Naive thymus-derived CD4-positive, alpha-beta T cell (primary cell): ENCODE measurements around the gene TRIM31. TPM values are rescaled to one million over a fixed set of nuclear protein-coding genes. Genes with fewer than 3 reads are reported as not detected.

Experiments
- ATAC-seq: fragments of 150-1000 bp; cut with Tn5 transposase; 2 replicates; pipeline ENCODE4 v1.10.0; 2021; ENCODE audit warnings: mild to moderate bottlenecking, moderate library complexity
- CTCF ChIA-PET: fragments of 350-600 bp; sonication (Branson Sonifier 250); formaldehyde crosslinking; loops from one replicate; lab custom pipeline; 2021; ENCODE audit warnings: antibody characterized with exemption; lab: Charles Lee
- POLR2A ChIA-PET: fragments of 350-600 bp; sonication (Branson Sonifier 250); formaldehyde crosslinking; loops from one replicate; lab custom pipeline; 2021; ENCODE audit warnings: antibody characterized with exemption, inconsistent platforms; lab: Charles Lee
- DNase-seq, 9 donors: peaks; one replicate each; pipeline versions ENCODE4 v3.0.0 to v3.0.0-alpha.2; 2020 to 2022; ENCODE audit warnings: mixed read lengths in 1 of 9
- H3K27ac ChIP-seq: one replicate; pipeline ENCODE4 v1.7.0; 2013; ENCODE audit warnings: mild to moderate bottlenecking, low read depth, low read length, moderate library complexity
- H3K27me3 ChIP-seq, 2 donors: one replicate each; pipeline ENCODE4 v1.7.0; 2013; ENCODE audit warnings: low read length in 2 of 2, mild to moderate bottlenecking in 2 of 2, moderate library complexity in 2 of 2; ENCODE audit not compliant: control insufficient read depth in 2 of 2, insufficient read depth in 2 of 2
- H3K36me3 ChIP-seq, 3 experiments: 1 replicate in 2 of 3; 2 replicates in 1 of 3; pipeline ENCODE4 v1.7.0; 2013; ENCODE audit warnings: low read length in 3 of 3, mild to moderate bottlenecking in 3 of 3, moderate library complexity in 1 of 3; ENCODE audit not compliant: insufficient read depth in 3 of 3, control insufficient read depth in 2 of 3
- H3K4me1 ChIP-seq, 2 donors: one replicate each; pipeline ENCODE4 v1.7.0; 2013; ENCODE audit warnings: low read length in 2 of 2, mild to moderate bottlenecking in 2 of 2, moderate library complexity in 1 of 2; ENCODE audit not compliant: control insufficient read depth in 2 of 2, insufficient read depth in 2 of 2
- H3K4me3 ChIP-seq: 2 replicates; pipeline ENCODE4 v1.7.0; 2013; ENCODE audit warnings: mild to moderate bottlenecking, low read length
- H3K9me3 ChIP-seq, 3 experiments: 1 replicate in 2 of 3; 2 replicates in 1 of 3; pipeline ENCODE4 v1.7.0; 2013; ENCODE audit warnings: low read length in 3 of 3; ENCODE audit not compliant: control insufficient read depth in 2 of 3
- H3K27ac Mint-ChIP-seq, 9 donors: one replicate each; pipeline ENCODE4 v1.8.0; 2020 to 2022; ENCODE audit warnings: mixed read lengths in 9 of 9, mild to moderate bottlenecking in 8 of 9, moderate library complexity in 5 of 9, inconsistent platforms in 2 of 9
- H3K27me3 Mint-ChIP-seq, 5 donors: one replicate each; pipeline ENCODE4 v1.8.0; 2021 to 2022; ENCODE audit warnings: mixed read lengths in 5 of 5, mild to moderate bottlenecking in 1 of 5
- H3K36me3 Mint-ChIP-seq, 5 donors: one replicate each; pipeline ENCODE4 v1.8.0; 2020 to 2022; ENCODE audit warnings: mixed read lengths in 5 of 5, mild to moderate bottlenecking in 3 of 5, inconsistent platforms in 1 of 5
- H3K4me1 Mint-ChIP-seq, 7 donors: one replicate each; pipeline ENCODE4 v1.8.0; 2020 to 2022; ENCODE audit warnings: mixed read lengths in 7 of 7, mild to moderate bottlenecking in 3 of 7, inconsistent platforms in 1 of 7
- H3K4me3 Mint-ChIP-seq, 10 donors: one replicate each; pipeline ENCODE4 v1.8.0; 2020 to 2022; ENCODE audit warnings: mild to moderate bottlenecking in 10 of 10, mixed read lengths in 10 of 10, moderate library complexity in 6 of 10, inconsistent platforms in 2 of 10
- H3K9me3 Mint-ChIP-seq, 11 donors: one replicate each; pipeline ENCODE4 v1.8.0; 2020 to 2022; ENCODE audit warnings: mixed read lengths in 11 of 11, mild to moderate bottlenecking in 4 of 11, inconsistent platforms in 1 of 11, moderate library complexity in 1 of 11
- intact Hi-C, 2 donors: fragments of 100-400 bp; cut with micrococcal nuclease; formaldehyde crosslinking; loops; one replicate each; pipeline ENCODE4 v1.15.1; 2023
- polyA plus RNA-seq, 2 donors: library from polyadenylated mRNA; unstranded; fragments of 300-500 nt; fragmentation: Illumina TruSeq; gene quantifications; one replicate each; pipeline ENCODE4 v1.2.3, GENCODE V29; 2021
- total RNA-seq, 6 experiments: library from RNA in 5 of 6; stranded (reverse) in 5 of 6; gene quantifications; 1 replicate in 5 of 6; 2 replicates in 1 of 6; pipeline ENCODE4 v1.2.3 and lab custom pipeline; 2021 to 2026

Gene TRIM31
- total and polyA plus RNA-seq, 7 experiments from 2014 or later = 0.32 to 0.59 (median 0.32) TPM; not detected in 4

- H3K36me3 Mint-ChIP-seq = no peaks in the 10 kb centered on the region
- ChIA-PET CTCF (interaction anchor here (8.5 kb wide), 1 partner anchor 33 kb away, joined by 170 read pairs; no protein-coding TSS in a partner anchor), POLR2A (no interaction called here)
- intact Hi-C loops = no loop called here
- peaks cover 25 to 72% (median 43%) of the 10 kb centered on the region in 5 donors for H3K27me3 Mint-ChIP-seq
- Histone ChIP-seq H3K27me3 (peaks cover 0 to 3% of the 10 kb centered on the region in 2 donors), H3K9me3 (no peaks in the 10 kb centered on the region), H3K4me3 (no peak overlapping the region), H3K36me3 (no peaks in the 10 kb centered on the region), H3K4me1 (no peaks in the 10 kb centered on the region), H3K27ac (no peak overlapping the region)
- no peak overlapping the region for H3K27ac Mint-ChIP-seq
- DNase-seq = no peak
- H3K9me3 Mint-ChIP-seq = peaks cover 0 to 2% (median 0%) of the 10 kb centered on the region in 11 donors
- H3K4me3 Mint-ChIP-seq = no peak overlapping the region
- peaks cover 0 to 8% (median 0%) of the 10 kb centered on the region in 7 donors for H3K4me1 Mint-ChIP-seq
- no peak for ATAC-seq
These were observed 23.8 kb upstream of the TRIM31 start for GRCh38 chr6:30136570-30137286.

- H3K27me3 ChIP-seq = peaks cover 0 to 3% of the 10 kb centered on the region in 2 donors
- no peaks in the 10 kb centered on the region for H3K9me3 ChIP-seq
- peaks cover 25 to 72% (median 44%) of the 10 kb centered on the region in 5 donors for H3K27me3 Mint-ChIP-seq
- no peaks in the 10 kb centered on the region for H3K36me3 ChIP-seq
- H3K9me3 Mint-ChIP-seq = peaks cover 0 to 2% (median 0%) of the 10 kb centered on the region in 11 donors
- H3K36me3 Mint-ChIP-seq = no peaks in the 10 kb centered on the region
- ChIA-PET POLR2A (no interaction called here), CTCF (interaction anchor here (0.9 to 8.5 kb wide), 2 partner anchors 32 to 53 kb away, joined by 3 to 170 read pairs; no protein-coding TSS in a partner anchor)
- H3K27ac Mint-ChIP-seq = no peak within 1 kb of the TSS
- no peak within 1 kb of the TSS for H3K4me3 ChIP-seq
- no peak within 1 kb of the TSS for H3K4me3 Mint-ChIP-seq
- H3K4me1 Mint-ChIP-seq = peaks cover 2 to 12% (median 4%) of the 10 kb centered on the region in 7 donors
- intact Hi-C loops = no loop called here
- ATAC-seq (no peak), DNase-seq (no peak)
- H3K4me1 ChIP-seq = peaks cover 0 to 2% of the 10 kb centered on the region in 2 donors
- no peak within 1 kb of the TSS for H3K27ac ChIP-seq
These were observed 22.9 kb upstream of the TRIM31 start, which contains the start of gene TRIM40 for GRCh38 chr6:30135757-30136156. TRIM40 (plus strand) TSS chr6:30136140; CDS start chr6:30137037, 897 bp downstream.

GRCh38 chr6:30135147-30135546, 22.3 kb upstream of the TRIM31 start:
- peaks cover 24 to 73% (median 47%) of the 10 kb centered on the region in 5 donors for H3K27me3 Mint-ChIP-seq
- ATAC-seq = no peak
- CTCF ChIA-PET = interaction anchor here (0.9 to 8.5 kb wide), 2 partner anchors 31 to 54 kb away, joined by 3 to 170 read pairs; no protein-coding TSS in a partner anchor

GRCh38 chr6:30131947-30132497, 19.1 kb upstream of the TRIM31 start:
- Mint-ChIP-seq H3K9me3 (no peaks in the 10 kb centered on the region), H3K4me1 (peaks cover 3 to 26% (median 6%) of the 10 kb centered on the region in 7 donors), H3K27me3 (peaks cover 55 to 78% (median 65%) of the 10 kb centered on the region in 5 donors), H3K36me3 (no peaks in the 10 kb centered on the region), H3K4me3 (no peak overlapping the region), H3K27ac (no peak overlapping the region)
- intact Hi-C loops = loop anchor here (1.0 to 2.0 kb wide), 7 partner anchors 29 to 284 kb away; partner anchors contain the start of gene POLR1H (in 1 of the 2)
- DNase-seq = no peak
- ATAC-seq = no peak
- ChIA-PET CTCF (interaction anchor here (1.1 to 8.5 kb wide), 7 partner anchors 10 to 284 kb away, joined by 3 to 170 read pairs (median 3); no protein-coding TSS in a partner anchor), POLR2A (interaction anchor here (1.3 to 1.4 kb wide), 2 partner anchors 30 to 71 kb away, joined by 3 read pairs; partner anchors contain the start of gene POLR1H)
- no peaks in the 10 kb centered on the region for H3K36me3 ChIP-seq
- no peaks in the 10 kb centered on the region for H3K9me3 ChIP-seq
- peaks cover 5 to 12% of the 10 kb centered on the region in 2 donors for H3K27me3 ChIP-seq
- no peak overlapping the region for H3K4me3 ChIP-seq
- H3K4me1 ChIP-seq = peaks cover 0 to 4% of the 10 kb centered on the region in 2 donors
- H3K27ac ChIP-seq = no peak overlapping the region

More at GRCh38 chr6:30135147-30135546, 22.3 kb upstream of the TRIM31 start:
- peaks cover 0 to 4% of the 10 kb centered on the region in 2 donors for H3K4me1 ChIP-seq
- intact Hi-C loops = no loop called here
- H3K4me3 Mint-ChIP-seq = no peak overlapping the region
- no peak overlapping the region for H3K27ac ChIP-seq
- DNase-seq = no peak
- no peak overlapping the region for H3K4me3 ChIP-seq
- H3K9me3 Mint-ChIP-seq = peaks cover 0 to 1% (median 0%) of the 10 kb centered on the region in 11 donors
- H3K27ac Mint-ChIP-seq = no peak overlapping the region
- no peaks in the 10 kb centered on the region for H3K9me3 ChIP-seq
- peaks cover 0 to 3% of the 10 kb centered on the region in 2 donors for H3K27me3 ChIP-seq
- POLR2A ChIA-PET = no interaction called here
- no peaks in the 10 kb centered on the region for H3K36me3 Mint-ChIP-seq
- no peaks in the 10 kb centered on the region for H3K36me3 ChIP-seq
- peaks cover 2 to 18% (median 6%) of the 10 kb centered on the region in 7 donors for H3K4me1 Mint-ChIP-seq

GRCh38 chr6:30130887-30131862, 18.3 kb upstream of the TRIM31 start:
- ATAC-seq (peak; percentile 99), DNase-seq (peak; percentile 21 to 83 (median 76))
- H3K27me3 Mint-ChIP-seq = peaks cover 63 to 83% (median 67%) of the 10 kb centered on the region in 5 donors
- H3K27ac Mint-ChIP-seq = peak overlapping the region in 3 of 9 donors; percentile 2 to 79 (median 7)
- peaks cover 5 to 12% of the 10 kb centered on the region in 2 donors for H3K27me3 ChIP-seq
- POLR2A ChIA-PET = interaction anchor here (1.3 to 2.1 kb wide), 2 partner anchors 28 to 71 kb away, joined by 3 to 29 read pairs; partner anchors contain the start of gene POLR1H
- no peak overlapping the region for H3K27ac ChIP-seq
- CTCF ChIA-PET = interaction anchor here (0.7 to 8.5 kb wide), 12 partner anchors 9 to 481 kb away, joined by 3 to 170 read pairs (median 4); partner anchors contain the start of gene TRIM31
- no peaks in the 10 kb centered on the region for H3K36me3 Mint-ChIP-seq
- H3K4me1 ChIP-seq = peaks cover 0 to 4% of the 10 kb centered on the region in 2 donors
- no peaks in the 10 kb centered on the region for H3K9me3 ChIP-seq
- no peaks in the 10 kb centered on the region for H3K9me3 Mint-ChIP-seq
- intact Hi-C loops = loop anchor here (1.0 to 2.0 kb wide), 7 partner anchors 28 to 283 kb away; partner anchors contain the start of gene POLR1H (in 1 of the 2)
- no peaks in the 10 kb centered on the region for H3K36me3 ChIP-seq
- peaks cover 3 to 23% (median 6%) of the 10 kb centered on the region in 7 donors for H3K4me1 Mint-ChIP-seq
- peak overlapping the region in 6 of 10 donors; percentile 2 to 44 (median 30) for H3K4me3 Mint-ChIP-seq
- no peak overlapping the region for H3K4me3 ChIP-seq
